K562 (cell line): ENCODE measurements around the gene AKAP12. TPM values are rescaled to one million over a fixed set of nuclear protein-coding genes. Genes with fewer than 3 reads are reported as not detected.

Source experiments
- CBX2 ChIP-seq: fragments of 200-600 bp; sonication (generic); IDR thresholded peaks from one replicate; pipeline ENCODE4 v1.6.1; 2012; ENCODE audit warnings: mild to moderate bottlenecking, low read length, inconsistent platforms; ENCODE audit not compliant: insufficient read depth, poor library complexity, severe bottlenecking
- FUS ChIP-seq: fragments of 200-400 bp; formaldehyde crosslinking; optimal IDR thresholded peaks from 2 replicates; pipeline ENCODE3; 2017; ENCODE audit warnings: low read depth, low read length
- GATAD2A ChIP-seq: fragments of 450-650 bp; IDR thresholded peaks from 2 replicates; pipeline ENCODE4 v1.6.1; 2017
- XRCC3 ChIP-seq: fragments of 450-650 bp; IDR thresholded peaks from 2 replicates; pipeline ENCODE4 v1.6.1; 2017; ENCODE audit warnings: mild to moderate bottlenecking, moderate library complexity
- YBX1 ChIP-seq: fragments of 450-650 bp; IDR thresholded peaks from 2 replicates; pipeline ENCODE4 v1.7.1; 2016; ENCODE audit warnings: mild to moderate bottlenecking
- ZC3H11A ChIP-seq: IDR thresholded peaks from 2 replicates; pipeline ENCODE4 v1.6.1; 2012; ENCODE audit warnings: low read depth, low read length, improper control_type of control experiment
- ZNF3 ChIP-seq: fragments of 250-450 bp; sonication (Bioruptor Pico); IDR thresholded peaks from 2 replicates; pipeline ENCODE4 v1.5.0; 2021; ENCODE audit warnings: mild to moderate bottlenecking, moderate library complexity
- polyA plus RNA-seq, 8 experiments: library from polyadenylated mRNA; depleted of rRNA in 4 of 8; stranded (reverse) in 5 of 8; unstranded in 3 of 8; fragments of >200 nt; fragmentation: Nextera tagmentation in 2 of 8; fragmentation: Illumina TruSeq in 1 of 8; extraction: Ambion mirVana in 2 of 8; extraction: Trizol in 1 of 8; gene quantifications; 2 replicates each; pipeline versions ENCODE4 v1.2.1 to v1.2.3, GENCODE V29; 2011 to 2014; ENCODE audit warnings: inconsistent platforms in 1 of 8, missing spikeins in 1 of 8
- total RNA-seq, 7 experiments: library from RNA; depleted of rRNA in 6 of 7; stranded (reverse); fragments of >200 nt in 6 of 7; fragmentation: Illumina TruSeq in 2 of 7; extraction: Trizol in 2 of 7; gene quantifications; 2 replicates each; pipeline versions ENCODE4 v1.2.1 to v1.2.3, GENCODE V29; 2011 to 2021; ENCODE audit warnings: low replicate concordance in 1 of 7
- TF ChIP-seq, protein P1 (sequence below): fragments of 250-450 bp; sonication (Bioruptor Pico); IDR thresholded peaks from 2 replicates; pipeline ENCODE4 v1.5.0; 2021; ENCODE audit warnings: mild to moderate bottlenecking, borderline replicate concordance
- TF ChIP-seq, protein P2 (sequence below): fragments of 450-650 bp; IDR thresholded peaks from 2 replicates; pipeline ENCODE4 v1.6.1; 2016
- TF ChIP-seq, protein P3 (sequence below): sonication (generic); formaldehyde crosslinking; IDR thresholded peaks from 2 replicates; pipeline ENCODE4 v1.8.0; 2022; ENCODE audit warnings: mild to moderate bottlenecking, low read depth, missing genetic modification reagents
- TF ChIP-seq, protein P4 (sequence below): sonication (generic); formaldehyde crosslinking; IDR thresholded peaks from 2 replicates; pipeline ENCODE4 v1.8.1; 2022; ENCODE audit warnings: missing genetic modification reagents
- TF ChIP-seq, protein P5 (sequence below), 2 experiments: fragments of 450-650 bp; formaldehyde crosslinking in 1 of 2; IDR thresholded peaks; 2 replicates each; pipeline versions ENCODE4 v1.4.0 to v1.6.1; 2014 to 2020; ENCODE audit warnings: mild to moderate bottlenecking in 2 of 2, borderline replicate concordance in 1 of 2, low read depth in 1 of 2

Gene AKAP12
- total and polyA plus RNA-seq, 9 of the 15 experiments (the other 6 are each of a cell fraction or from before 2014, with no cell fraction given) = 0.08 to 2.0 (median 0.62) TPM

DNA sequence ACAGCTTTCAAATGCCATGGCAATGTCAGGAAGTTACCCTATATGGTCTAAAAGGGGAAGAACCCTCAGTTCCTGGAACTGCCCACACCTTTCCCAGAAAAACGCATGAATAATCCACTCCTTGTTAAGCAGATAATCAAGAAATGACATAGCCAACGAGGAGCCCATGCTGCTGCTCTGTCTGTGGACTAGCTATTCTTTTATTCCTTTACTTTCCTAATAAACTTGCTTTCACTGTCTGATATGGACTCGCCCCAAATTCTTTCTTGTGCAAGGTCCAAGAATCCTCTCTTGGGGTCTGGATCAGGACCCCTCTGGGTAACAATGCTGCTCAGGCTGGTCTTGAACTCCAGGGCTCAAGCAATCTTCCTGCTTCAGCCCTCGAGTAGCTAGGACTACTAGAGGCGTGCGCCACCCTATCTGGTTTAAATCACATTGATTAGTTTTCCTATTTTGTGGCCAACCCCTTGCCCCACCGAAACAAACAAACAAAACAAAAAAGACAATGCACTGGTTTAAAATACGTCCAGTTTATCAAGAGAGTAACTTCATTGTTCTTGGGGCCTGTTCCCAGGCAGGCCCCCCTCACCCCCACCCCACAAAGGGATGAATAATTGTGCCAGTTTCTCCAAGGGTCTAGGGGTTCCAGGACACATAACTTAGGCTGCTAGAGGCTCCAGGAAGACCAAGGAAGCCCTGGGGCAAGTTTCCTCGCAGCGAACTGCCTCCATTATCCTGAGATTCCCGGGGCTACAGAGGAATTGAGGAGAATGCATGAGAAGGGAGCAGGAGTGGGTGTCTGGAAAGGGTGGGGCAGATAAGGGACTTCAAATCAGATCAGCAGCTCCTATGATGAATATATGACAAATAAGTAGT, 10.1 kb upstream of the AKAP12 start (continued):
- TF ChIP-seq, protein P1, sequence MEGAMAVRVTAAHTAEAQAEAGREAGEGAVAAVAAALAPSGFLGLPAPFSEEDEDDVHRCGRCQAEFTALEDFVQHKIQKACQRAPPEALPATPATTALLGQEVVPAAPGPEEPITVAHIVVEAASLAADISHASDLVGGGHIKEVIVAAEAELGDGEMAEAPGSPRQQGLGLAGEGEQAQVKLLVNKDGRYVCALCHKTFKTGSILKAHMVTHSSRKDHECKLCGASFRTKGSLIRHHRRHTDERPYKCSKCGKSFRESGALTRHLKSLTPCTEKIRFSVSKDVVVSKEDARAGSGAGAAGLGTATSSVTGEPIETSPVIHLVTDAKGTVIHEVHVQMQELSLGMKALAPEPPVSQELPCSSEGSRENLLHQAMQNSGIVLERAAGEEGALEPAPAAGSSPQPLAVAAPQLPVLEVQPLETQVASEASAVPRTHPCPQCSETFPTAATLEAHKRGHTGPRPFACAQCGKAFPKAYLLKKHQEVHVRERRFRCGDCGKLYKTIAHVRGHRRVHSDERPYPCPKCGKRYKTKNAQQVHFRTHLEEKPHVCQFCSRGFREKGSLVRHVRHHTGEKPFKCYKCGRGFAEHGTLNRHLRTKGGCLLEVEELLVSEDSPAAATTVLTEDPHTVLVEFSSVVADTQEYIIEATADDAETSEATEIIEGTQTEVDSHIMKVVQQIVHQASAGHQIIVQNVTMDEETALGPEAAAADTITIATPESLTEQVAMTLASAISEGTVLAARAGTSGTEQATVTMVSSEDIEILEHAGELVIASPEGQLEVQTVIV = no peak
- TF ChIP-seq, protein P2, sequence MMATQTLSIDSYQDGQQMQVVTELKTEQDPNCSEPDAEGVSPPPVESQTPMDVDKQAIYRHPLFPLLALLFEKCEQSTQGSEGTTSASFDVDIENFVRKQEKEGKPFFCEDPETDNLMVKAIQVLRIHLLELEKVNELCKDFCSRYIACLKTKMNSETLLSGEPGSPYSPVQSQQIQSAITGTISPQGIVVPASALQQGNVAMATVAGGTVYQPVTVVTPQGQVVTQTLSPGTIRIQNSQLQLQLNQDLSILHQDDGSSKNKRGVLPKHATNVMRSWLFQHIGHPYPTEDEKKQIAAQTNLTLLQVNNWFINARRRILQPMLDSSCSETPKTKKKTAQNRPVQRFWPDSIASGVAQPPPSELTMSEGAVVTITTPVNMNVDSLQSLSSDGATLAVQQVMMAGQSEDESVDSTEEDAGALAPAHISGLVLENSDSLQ = peak; percentile 94
- TF ChIP-seq GATAD2A (0 out of 2 replicates have a peak, but pooled peaks have one; percentile 13), ZC3H11A (no peak), YBX1 (no peak), FUS (no peak), CBX2 (no peak), XRCC3 (no peak), ZNF3 (no peak)
- TF ChIP-seq, protein P3, sequence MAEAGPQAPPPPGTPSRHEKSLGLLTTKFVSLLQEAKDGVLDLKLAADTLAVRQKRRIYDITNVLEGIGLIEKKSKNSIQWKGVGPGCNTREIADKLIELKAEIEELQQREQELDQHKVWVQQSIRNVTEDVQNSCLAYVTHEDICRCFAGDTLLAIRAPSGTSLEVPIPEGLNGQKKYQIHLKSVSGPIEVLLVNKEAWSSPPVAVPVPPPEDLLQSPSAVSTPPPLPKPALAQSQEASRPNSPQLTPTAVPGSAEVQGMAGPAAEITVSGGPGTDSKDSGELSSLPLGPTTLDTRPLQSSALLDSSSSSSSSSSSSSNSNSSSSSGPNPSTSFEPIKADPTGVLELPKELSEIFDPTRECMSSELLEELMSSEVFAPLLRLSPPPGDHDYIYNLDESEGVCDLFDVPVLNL (CRISPR knock-in tag) = no peak
- TF ChIP-seq, protein P4, sequence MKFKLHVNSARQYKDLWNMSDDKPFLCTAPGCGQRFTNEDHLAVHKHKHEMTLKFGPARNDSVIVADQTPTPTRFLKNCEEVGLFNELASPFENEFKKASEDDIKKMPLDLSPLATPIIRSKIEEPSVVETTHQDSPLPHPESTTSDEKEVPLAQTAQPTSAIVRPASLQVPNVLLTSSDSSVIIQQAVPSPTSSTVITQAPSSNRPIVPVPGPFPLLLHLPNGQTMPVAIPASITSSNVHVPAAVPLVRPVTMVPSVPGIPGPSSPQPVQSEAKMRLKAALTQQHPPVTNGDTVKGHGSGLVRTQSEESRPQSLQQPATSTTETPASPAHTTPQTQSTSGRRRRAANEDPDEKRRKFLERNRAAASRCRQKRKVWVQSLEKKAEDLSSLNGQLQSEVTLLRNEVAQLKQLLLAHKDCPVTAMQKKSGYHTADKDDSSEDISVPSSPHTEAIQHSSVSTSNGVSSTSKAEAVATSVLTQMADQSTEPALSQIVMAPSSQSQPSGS (CRISPR knock-in tag) = no peak
- TF ChIP-seq, protein P5, sequence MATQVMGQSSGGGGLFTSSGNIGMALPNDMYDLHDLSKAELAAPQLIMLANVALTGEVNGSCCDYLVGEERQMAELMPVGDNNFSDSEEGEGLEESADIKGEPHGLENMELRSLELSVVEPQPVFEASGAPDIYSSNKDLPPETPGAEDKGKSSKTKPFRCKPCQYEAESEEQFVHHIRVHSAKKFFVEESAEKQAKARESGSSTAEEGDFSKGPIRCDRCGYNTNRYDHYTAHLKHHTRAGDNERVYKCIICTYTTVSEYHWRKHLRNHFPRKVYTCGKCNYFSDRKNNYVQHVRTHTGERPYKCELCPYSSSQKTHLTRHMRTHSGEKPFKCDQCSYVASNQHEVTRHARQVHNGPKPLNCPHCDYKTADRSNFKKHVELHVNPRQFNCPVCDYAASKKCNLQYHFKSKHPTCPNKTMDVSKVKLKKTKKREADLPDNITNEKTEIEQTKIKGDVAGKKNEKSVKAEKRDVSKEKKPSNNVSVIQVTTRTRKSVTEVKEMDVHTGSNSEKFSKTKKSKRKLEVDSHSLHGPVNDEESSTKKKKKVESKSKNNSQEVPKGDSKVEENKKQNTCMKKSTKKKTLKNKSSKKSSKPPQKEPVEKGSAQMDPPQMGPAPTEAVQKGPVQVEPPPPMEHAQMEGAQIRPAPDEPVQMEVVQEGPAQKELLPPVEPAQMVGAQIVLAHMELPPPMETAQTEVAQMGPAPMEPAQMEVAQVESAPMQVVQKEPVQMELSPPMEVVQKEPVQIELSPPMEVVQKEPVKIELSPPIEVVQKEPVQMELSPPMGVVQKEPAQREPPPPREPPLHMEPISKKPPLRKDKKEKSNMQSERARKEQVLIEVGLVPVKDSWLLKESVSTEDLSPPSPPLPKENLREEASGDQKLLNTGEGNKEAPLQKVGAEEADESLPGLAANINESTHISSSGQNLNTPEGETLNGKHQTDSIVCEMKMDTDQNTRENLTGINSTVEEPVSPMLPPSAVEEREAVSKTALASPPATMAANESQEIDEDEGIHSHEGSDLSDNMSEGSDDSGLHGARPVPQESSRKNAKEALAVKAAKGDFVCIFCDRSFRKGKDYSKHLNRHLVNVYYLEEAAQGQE (IDR thresholded peaks at IDR 0.05; ENCODE audit: borderline replicate concordance) = no peak
- TF ChIP-seq, protein P5 (CRISPR knock-in tag; IDR thresholded peaks at IDR 0.05; ENCODE audit: low read depth) = no peak
